Spleen (tissue), 7 donors: ENCODE measurements around the gene TEAD1.

Experiments
- CTCF ChIP-seq, 11 experiments: fragments of 200-600 bp in 7 of 11; fragments of 450-650 bp in 4 of 11; sonication (generic) in 4 of 11; IDR thresholded peaks in 8 of 11; conservative IDR thresholded peaks in 3 of 11; 1 replicate in 7 of 11; 2 replicates in 4 of 11; pipeline versions ENCODE4 v1.4.0 to v1.8.0; 2016 to 2021; ENCODE audit warnings: antibody characterized with exemption in 11 of 11, inconsistent platforms in 4 of 11, mild to moderate bottlenecking in 1 of 11
- POLR2AphosphoS5 ChIP-seq, 3 donors: sonication (generic); formaldehyde crosslinking; IDR thresholded peaks; one replicate each; pipeline ENCODE4 v1.5.1; 2017; ENCODE audit warnings: antibody characterized with exemption in 3 of 3
- donor health status: DM: no; HTN: no; CAD: no; lungs with moderate emphysema.
- donor health status: DM: no; HTN: no; CAD: no.
- donor health status: DM: no; HTN: no; CAD: no.

- TF ChIP-seq CTCF (IDR thresholded peaks at IDR 0.05 in 8 of 11, conservative IDR thresholded peaks at IDR 0.05 in 3 of 11) (no peak), POLR2AphosphoS5 (IDR thresholded peaks at IDR 0.05) (no peak)
These were observed 8.1 kb downstream of the TEAD1 start for GRCh38 chr11:12682288-12682687.
